Head of caudate nucleus (tissue), 42 donors: ENCODE measurements around the gene ADAM10.
"Not testable (repeated sequence)": the region's sequence is repeated elsewhere in the genome, so short reads cannot be mapped to it uniquely, and the experiment has no call there.

Source experiments
- DNase-seq, 42 donors: peaks; one replicate each; pipeline versions ENCODE4 v3.0.0 to v3.0.0-alpha.2; 2020 to 2021; ENCODE audit warnings: mixed read lengths in 7 of 42
- intact Hi-C: fragments of 100-400 bp; cut with DNase I; formaldehyde crosslinking; loops from one replicate; pipeline ENCODE4 v1.15.0; 2022

Gene ADAM10, protein sequence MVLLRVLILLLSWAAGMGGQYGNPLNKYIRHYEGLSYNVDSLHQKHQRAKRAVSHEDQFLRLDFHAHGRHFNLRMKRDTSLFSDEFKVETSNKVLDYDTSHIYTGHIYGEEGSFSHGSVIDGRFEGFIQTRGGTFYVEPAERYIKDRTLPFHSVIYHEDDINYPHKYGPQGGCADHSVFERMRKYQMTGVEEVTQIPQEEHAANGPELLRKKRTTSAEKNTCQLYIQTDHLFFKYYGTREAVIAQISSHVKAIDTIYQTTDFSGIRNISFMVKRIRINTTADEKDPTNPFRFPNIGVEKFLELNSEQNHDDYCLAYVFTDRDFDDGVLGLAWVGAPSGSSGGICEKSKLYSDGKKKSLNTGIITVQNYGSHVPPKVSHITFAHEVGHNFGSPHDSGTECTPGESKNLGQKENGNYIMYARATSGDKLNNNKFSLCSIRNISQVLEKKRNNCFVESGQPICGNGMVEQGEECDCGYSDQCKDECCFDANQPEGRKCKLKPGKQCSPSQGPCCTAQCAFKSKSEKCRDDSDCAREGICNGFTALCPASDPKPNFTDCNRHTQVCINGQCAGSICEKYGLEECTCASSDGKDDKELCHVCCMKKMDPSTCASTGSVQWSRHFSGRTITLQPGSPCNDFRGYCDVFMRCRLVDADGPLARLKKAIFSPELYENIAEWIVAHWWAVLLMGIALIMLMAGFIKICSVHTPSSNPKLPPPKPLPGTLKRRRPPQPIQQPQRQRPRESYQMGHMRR

GRCh38 chr15:58749532-58750337 is at the start of gene ADAM10:
TSS of gene ADAM10 (minus strand) at chr15:58749707. CDS start at chr15:58749534, 173 bp downstream.
- intact Hi-C loops = loop anchor here (1.0 to 10.0 kb wide), 3 partner anchors 22 to 515 kb away; partner anchors contain the start of gene MINDY2

DNA sequence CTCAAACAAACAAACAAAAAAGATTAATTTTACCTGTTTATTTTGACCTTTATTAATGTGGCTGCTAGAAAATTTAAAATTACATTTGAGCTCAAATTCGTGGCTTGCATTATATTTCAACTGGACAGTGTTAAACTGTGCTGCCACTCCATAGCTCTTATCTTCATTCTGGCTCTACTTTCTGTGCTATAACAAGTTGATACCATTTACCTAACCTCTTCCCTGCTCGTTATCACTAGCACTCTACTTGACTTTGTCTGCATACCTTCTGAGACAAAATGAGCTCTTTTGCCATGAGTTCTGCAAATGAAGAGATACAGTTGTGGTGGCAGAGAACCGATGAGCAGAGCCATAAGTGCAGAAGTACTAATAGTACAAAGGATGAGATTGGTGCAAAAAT is 48.0 kb upstream of the ADAM10 start:
- intact Hi-C loops = no loop called here
- no peak for DNase-seq

More at GRCh38 chr15:58749532-58750337, at the start of gene ADAM10:
- DNase-seq = peak; percentile 95 to 100 (median 99)

DNA sequence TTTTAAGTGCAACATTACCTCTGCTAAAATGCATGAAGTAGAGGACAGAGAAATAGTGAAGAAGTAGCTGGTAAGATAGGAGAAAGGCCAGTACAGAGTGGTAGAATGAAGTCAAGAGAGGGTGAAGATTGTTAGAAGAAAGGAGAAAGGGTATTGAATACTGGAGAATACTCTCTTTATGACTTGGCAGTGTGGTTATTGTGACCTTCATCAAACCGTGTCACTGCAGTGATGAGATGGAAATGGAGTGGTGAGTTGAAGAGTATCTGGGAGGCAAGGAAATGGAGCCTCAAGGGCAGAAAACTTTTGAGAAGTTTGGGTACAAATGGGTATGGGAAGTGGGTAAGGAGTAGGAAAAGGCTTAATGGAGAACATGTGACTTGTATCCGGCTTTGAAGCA is 46.3 kb upstream of the ADAM10 start:
- intact Hi-C loops = no loop called here

DNA sequence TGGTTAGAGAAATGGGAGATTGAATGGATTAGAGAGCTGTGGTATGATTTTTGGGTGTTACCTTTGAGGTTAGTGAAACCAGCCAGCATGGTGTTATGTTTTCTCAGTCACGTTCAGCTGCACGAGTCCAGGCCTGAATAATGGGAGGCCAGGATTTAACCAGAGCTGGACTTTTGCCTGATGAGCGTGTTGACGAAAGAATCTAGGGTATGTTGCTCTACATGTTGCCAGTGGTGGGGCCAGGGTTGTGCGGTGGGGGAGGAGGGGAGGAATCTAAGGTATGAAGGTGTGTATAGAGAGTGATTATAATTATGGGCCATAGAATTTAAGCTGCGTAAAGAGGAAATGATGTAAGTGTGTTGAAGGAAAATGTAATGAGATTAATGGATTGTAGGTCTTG is 44.4 kb upstream of the ADAM10 start:
- intact Hi-C loops = no loop called here
- DNase-seq = no peak

More for the DNA sequence above, 46.3 kb upstream of the ADAM10 start:
- no peak for DNase-seq

- intact Hi-C loops = no loop called here
- no peak for DNase-seq
Observed at GRCh38 chr15:58788056-58788710, 38.7 kb upstream of the ADAM10 start.

- no peak for DNase-seq
- intact Hi-C loops = no loop called here
Observed at GRCh38 chr15:58785355-58785754, 35.8 kb upstream of the ADAM10 start.

DNA sequence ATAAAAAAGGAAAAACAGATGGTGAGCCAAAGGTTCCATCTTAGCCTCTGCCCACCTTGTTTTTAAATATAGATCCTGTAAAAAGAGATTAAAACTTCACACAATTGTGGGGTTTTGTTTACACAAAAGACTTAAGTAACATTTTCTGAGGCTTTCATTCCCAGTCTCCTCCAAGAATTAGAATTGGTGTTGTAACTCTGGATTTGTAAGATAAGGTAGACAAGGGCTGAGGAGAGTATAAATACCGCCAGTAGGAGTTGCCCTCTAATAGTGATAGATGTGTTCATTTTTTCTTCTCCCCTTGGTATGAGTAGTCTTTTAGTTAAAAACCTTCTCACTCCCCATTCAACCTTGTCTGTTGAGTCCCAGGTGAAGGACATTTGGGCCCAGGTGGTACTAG is 30.0 kb upstream of the ADAM10 start:
- DNase-seq = no peak
- intact Hi-C loops = no loop called here

DNA sequence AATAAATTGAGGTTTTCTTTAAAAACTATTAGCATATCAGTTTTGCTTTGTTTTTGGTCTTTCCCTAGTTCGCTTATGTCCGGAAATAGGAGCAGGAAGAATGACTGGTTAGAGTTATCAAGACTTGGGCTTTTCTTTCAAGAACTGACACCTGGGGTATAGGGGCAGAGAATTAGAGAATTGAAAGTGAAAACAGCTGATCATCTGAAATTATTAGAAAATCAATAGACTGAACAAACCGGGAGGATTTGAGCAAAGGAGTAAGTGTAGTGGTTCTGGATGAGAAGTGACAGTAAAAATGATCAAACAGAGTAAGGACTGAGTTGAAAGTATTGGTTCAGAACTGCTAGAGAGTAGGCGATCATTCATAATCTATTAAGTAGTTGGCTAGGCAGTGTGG is 27.6 kb upstream of the ADAM10 start:
- no peak for DNase-seq
- intact Hi-C loops = no loop called here

GRCh38 chr15:58775402-58775801 is 25.9 kb upstream of the ADAM10 start:
- DNase-seq = no peak

GRCh38 chr15:58773024-58773423 is 23.5 kb upstream of the ADAM10 start:
- intact Hi-C loops = no loop called here

More at GRCh38 chr15:58775402-58775801, 25.9 kb upstream of the ADAM10 start:
- intact Hi-C loops = no loop called here

DNA sequence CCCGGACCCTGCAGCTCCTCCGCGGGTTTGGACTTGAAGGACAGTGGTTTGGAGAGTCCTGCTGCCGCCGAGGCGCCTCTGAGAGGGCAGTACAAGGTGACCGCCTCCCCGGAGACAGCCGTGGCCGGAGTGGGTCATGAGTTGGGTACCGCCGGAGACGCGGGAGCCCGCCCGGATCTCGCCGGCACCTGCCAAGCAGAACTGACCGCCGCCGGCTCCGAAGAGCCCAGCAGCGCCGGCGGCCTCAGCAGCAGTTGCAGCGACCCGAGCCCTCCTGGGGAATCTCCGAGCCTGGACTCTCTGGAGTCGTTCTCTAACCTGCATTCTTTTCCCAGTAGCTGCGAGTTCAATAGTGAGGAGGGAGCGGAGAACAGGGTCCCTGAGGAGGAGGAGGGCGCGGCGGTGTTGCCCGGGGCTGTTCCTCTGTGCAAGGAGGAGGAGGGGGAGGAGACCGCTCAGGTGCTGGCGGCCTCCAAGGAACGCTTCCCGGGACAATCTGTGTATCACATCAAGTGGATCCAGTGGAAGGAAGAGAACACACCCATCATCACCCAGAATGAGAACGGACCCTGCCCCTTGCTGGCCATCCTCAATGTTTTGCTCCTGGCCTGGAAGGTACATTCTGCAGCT is 22.2 kb upstream of the ADAM10 start:
- intact Hi-C loops = loop anchor here (1.0 to 2.0 kb wide), 2 partner anchors 22 to 161 kb away; partner anchors contain the start of genes ADAM10 and SLTM
- peak; percentile 28 to 79 (median 58) for DNase-seq

More at GRCh38 chr15:58773024-58773423, 23.5 kb upstream of the ADAM10 start:
- no peak for DNase-seq

DNA sequence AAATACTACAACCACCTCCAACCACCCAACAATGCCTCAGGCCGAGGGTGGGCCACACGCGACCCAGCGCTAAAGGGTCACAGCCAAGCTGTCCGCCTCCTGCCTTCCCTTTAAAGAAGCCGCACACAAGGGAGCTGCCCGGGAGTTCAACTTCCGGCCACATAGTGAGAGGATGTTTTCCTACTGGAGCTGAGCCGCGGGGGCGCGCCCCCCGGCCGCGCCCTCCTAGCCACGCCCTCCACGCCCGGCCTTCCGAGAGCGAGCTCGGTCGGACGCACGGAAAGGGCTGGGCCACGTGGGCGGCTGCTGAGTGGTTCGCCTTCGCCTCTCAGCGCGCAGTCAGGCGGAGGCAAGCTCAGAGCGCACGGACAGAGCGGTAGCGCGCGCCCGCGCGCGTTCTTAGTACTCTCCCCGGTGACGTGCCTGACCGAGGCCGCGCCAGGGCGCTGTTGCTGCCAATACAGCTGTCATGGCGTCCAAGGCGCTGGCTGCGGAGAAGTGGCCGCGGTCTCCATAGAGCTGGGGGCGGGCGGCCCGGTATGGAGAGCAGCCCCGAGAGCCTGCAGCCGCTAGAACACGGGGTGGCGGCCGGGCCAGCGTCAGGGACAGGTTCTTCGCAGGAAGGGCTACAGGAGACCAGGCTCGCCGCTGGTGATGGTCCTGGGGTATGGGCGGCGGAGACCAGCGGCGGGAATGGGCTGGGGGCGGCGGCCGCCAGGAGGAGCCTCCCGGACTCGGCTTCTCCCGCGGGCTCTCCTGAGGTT is 21.5 kb upstream of the ADAM10 start, which contains the start of gene MINDY2:
Gene MINDY2 (plus strand): TSS at position 446 of the 764 bp plus-strand sequence. CDS start 94 bp downstream, at position 540.
- intact Hi-C loops = loop anchor here (1.0 to 2.0 kb wide), 2 partner anchors 22 to 162 kb away; partner anchors contain the start of genes ADAM10 and SLTM

DNA sequence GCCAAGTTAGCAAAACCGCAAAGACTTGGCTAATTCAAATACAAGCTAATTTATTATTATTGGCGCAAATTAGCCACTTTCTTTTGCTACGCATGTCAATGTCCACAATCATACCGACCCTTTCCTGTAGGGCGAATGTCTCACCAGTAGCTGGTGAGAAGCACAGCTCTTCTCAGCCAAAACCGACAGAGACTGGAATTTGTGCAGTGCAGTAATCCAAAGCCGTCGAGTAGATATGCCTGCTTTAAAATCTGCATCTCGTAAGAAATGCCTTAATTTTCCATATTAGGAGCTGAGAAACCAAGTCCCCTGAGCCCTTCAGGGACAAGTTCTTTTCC is 21.0 kb upstream of the ADAM10 start:
- intact Hi-C loops = loop anchor here (2.0 kb wide), 1 partner anchor 162 kb away; the partner anchor contains the start of gene SLTM
- DNase-seq = peak in 2 of 42 donors; percentile 9 to 16

More for the DNA sequence above, 21.5 kb upstream of the ADAM10 start, which contains the start of gene MINDY2:
- peak; percentile 95 to 99 (median 98) for DNase-seq

DNA sequence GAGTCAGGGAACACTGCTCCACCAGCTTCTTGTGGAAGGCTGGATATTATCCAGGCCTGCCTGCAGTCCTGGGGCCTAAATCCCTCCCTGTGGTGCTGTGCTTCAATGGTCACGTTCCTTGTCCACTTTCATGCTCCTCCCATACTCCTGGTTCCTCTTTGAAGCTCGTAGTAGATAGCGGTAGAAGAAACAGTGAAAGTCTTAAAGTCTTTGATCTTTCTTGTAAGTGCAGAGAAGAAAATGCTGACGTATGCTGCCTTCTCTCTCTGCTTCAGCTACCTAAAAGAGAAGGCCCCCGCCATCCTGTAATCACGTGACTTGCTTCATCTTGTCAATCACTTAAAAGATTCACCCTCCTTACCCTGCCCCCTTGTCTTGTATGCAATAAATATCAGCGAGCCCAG is 19.1 kb upstream of the ADAM10 start:
- intact Hi-C loops, DNase-seq: not testable (repeated sequence)

GRCh38 chr15:58766290-58766689 is 16.8 kb upstream of the ADAM10 start:
- no peak for DNase-seq
- intact Hi-C loops = no loop called here

- intact Hi-C loops = no loop called here
- DNase-seq = no peak
Observed at GRCh38 chr15:58764468-58764867, 15.0 kb upstream of the ADAM10 start.

DNA sequence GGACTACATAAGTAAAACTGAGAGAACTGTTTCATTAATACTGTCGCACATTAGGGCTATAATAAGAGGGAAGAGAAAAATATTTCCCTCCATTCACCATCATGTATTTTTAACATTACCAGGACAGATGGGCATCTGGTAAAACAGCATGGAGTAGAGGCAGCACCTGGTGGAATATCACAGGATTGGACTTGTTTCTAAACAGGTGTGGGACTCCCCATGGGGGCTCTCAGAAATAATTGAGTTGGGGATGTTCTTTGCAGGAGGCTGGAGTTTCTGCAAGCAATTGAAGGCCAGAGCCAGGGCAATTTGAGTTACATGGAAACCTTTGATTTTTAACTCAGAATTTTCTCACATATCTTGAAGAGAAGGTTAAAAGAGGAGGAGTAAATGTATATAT is 13.2 kb upstream of the ADAM10 start:
- intact Hi-C loops = no loop called here
- no peak for DNase-seq
